ENCODE measurements around the gene VGLL3.

Gene VGLL3

GRCh38 chr3:86942206-86942605, 48.7 kb downstream of the VGLL3 start:
- DNase-seq: no peak

- DNase-seq: no peak
Observed at GRCh38 chr3:86938416-86939105, 52.4 kb downstream of the VGLL3 start.

- DNase-seq: no peak
Observed at GRCh38 chr3:86937306-86937791, 53.6 kb downstream of the VGLL3 start.

GRCh38 chr3:86934851-86935250, 56.1 kb downstream of the VGLL3 start:
- DNase-seq: no peak

GRCh38 chr3:86930831-86931230, 60.1 kb downstream of the VGLL3 start:
- no peak for DNase-seq

GRCh38 chr3:86930181-86930580, 60.8 kb downstream of the VGLL3 start:
- DNase-seq: no peak

DNA sequence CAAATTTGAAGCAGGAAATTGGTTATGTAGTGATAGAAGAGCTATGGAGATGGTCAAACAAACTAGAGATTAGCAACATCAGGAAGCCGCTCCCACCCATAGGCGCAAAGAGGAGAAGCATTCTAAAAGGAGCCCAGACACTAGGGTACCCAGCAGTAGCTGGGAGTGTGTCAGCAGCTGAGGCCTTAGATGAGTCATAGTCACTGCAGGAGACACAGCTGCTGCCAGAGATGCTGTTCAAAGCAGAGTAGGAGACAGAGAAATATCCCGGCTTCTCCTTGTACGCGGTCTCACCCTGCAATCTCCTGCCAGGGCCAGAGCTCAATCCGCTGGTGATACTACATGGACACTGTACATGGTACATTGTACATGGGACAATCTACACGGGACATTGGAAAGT, 61.9 kb downstream of the VGLL3 start:
- DNase-seq: no peak

DNA sequence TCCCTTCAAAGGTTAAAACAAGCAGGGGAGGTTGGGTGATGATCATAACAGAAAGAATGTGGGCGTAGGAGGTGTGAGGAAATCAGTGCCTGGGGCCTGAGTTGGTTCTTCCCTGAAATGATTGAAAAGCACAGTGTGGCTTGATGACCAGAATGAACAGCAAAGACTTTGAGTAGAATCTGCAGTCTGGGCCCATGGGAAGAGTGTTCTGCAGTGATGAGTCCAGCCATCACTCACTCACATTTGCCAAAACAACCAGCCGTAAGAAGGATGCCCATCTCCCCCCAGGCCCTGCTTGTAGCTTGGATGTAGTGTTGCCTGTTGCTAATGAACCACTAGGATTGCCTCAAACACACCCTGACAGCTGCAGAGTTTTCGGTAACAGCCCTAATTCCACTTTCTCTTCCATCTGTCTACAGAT, 67.9 kb downstream of the VGLL3 start:
- DNase-seq: no peak

- no peak for DNase-seq
Observed at GRCh38 chr3:86921971-86922680, 68.8 kb downstream of the VGLL3 start.

DNA sequence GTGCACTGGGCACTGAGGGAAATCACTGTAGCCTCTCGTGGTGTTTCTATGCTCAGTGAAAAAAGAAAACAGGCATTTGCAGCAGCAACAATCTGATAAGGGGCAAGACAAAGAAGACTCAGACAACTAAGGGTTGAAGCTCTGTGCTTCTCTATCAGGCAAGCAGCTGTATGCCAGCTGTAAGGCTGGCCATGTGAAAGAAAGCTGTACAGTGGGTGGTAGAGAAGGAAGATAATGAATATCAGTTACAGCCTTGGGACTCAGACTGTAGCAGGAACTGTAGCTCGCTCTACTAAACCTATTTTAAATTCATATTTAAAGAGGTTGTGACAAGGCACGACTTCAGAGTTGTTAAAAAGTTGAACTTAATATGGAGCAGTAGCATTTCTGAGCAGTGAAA, 76.3 kb downstream of the VGLL3 start:
- no peak for DNase-seq

- DNase-seq: no peak
Observed at GRCh38 chr3:86913160-86913559, 77.8 kb downstream of the VGLL3 start.

GRCh38 chr3:86895202-86895601, 95.7 kb downstream of the VGLL3 start:
- DNase-seq: no peak

DNA sequence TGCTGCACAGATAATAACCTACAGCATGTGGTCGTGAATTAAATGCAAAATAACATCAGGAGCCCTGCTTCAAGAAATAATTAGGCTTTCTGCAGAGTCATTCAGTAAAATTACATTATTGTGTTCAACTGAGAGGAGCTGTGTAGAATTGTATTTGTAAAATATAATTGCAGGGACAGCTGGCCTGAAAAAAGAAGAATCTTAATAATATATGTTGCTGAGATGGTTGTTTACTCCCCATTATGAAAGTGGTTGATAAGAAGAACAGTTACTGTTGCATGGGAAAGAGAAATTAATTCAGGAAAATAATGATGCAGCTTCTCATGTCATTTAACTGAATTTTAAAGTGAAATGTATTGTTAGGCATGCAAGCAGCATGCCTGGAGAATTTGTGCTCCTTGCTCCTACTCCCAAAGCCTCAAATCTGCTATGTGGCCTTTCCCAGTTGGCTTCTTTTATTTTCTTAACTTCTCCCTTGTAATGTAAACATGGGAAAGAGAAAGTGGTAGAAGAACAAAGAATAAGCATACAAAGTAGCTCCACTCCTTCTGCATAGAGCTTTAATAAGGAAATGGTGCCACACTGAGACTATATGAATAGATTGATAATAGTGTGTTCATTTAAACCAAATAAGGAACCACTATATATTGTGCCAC, 100.1 kb downstream of the VGLL3 start:
- no peak for DNase-seq
